22Rv1 (cell line): Measurements from ENCODE around the gene MFGE8.

Experiments
- CTCF ChIP-seq: fragments of 450-650 bp; IDR thresholded peaks from 2 replicates; pipeline ENCODE4 v1.5.1; 2017; ENCODE audit warnings: mild to moderate bottlenecking
- ZFX ChIP-seq: fragments of 450-650 bp; IDR thresholded peaks from 2 replicates; pipeline ENCODE4 v1.6.1; 2017; ENCODE audit warnings: antibody characterized with exemption, borderline replicate concordance

GRCh38 chr15:88906130-88906529 lies 7.0 kb downstream of the MFGE8 start:
- TF ChIP-seq CTCF (no peak), ZFX (no peak)
